HL-60/S4 treated with phorbol 12-myristate 13-acetate at 8.2 ng/mL for 4 days and 3 days (cell line): Measurements from ENCODE around the gene CPB2.

Experiments
- in situ Hi-C: fragments of 300-500 bp; cut with MboI; formaldehyde crosslinking; loops from 2 replicates; pipeline ENCODE4 v1.15.0; 2022; ENCODE audit warnings: low sequenced_read_pairs

Gene CPB2

DNA sequence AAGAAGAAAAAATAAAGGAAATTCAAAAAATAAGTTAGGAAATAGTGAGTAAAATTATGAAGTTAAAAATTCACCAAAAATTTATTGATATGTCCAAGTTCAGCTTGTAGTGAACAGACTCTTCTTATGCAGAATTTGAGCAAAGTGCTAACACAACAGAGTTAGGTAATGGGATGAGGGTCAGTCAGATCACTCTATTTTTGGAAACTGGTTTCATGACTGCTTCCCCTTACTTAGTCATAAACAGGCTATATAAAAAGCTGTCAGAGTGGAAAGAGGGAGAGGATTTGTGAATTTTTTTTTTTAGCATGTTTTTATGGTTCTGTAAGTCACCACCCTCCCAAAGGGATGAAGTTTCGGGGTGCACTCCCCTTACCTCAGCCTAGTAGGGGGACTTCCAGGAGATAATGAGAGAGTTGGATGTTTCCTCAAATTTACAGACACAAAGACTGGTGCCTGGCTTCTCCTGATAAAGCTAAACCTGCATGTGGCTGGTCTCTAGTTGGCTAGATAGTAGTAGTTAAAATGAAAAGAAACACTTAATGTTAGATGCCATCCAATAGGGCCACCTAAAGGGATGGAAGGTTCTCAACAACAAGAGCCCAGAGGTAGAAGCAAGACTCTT lies 4.5 kb downstream of the CPB2 start:
- in situ Hi-C loops, result no loop called here

DNA sequence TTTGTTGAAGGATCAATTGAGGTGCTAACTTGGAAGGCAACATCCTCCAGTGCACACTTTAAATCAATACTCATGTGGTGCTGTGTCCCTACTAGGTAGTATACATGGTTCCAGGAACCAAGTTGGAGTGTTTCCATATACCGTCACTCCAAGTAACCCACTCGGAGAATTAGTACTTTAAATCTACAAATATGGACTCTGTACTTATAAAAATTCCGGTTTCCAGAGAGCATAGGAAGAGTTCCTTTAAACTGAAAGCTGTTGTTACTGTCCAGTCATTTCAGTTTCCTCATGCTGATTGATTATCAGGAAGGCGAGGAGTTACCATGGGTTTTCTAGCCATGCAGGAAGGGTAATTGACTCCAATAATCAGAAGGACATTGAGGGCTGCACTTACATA lies 7.2 kb downstream of the CPB2 start:
- in situ Hi-C loops, result no loop called here

DNA sequence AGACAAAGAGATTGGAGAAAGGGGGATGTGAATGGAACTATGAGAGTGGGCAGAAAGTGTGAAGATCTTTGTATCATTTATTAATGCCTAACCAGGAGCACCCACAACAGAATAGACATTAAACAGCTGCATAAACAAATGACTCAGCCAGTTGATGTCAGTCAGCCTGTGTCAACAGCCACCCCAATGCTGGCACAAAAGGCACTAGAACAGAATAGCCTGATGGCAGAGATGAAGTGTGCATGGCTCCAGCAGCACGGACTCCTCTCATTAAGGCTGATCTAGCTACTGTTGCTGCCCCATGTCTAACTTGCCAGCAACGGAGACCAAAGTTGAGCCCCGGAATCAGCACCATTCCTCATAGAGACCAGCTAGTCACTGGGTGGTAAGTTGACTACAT lies 7.8 kb downstream of the CPB2 start:
- in situ Hi-C loops, result no loop called here

DNA sequence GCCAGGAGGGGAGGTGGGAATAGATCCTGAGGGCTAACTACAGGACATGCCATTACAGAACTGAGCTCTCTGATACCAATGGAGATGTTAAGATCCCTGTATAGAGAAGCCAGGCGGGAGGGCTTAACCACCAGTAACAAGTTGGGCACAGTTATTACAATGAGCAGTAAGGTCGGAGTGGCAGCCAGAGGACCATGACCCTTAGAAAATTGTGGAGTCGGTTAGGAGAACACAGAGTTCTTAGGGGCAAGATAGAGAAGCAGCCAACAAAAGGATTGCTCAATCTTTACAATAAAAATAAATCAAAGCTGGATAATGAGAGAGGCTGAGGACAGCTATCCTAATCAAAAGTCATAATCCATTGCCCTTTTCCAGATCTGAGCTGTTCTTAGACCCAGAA lies 10.4 kb downstream of the CPB2 start:
- in situ Hi-C loops, result no loop called here

DNA sequence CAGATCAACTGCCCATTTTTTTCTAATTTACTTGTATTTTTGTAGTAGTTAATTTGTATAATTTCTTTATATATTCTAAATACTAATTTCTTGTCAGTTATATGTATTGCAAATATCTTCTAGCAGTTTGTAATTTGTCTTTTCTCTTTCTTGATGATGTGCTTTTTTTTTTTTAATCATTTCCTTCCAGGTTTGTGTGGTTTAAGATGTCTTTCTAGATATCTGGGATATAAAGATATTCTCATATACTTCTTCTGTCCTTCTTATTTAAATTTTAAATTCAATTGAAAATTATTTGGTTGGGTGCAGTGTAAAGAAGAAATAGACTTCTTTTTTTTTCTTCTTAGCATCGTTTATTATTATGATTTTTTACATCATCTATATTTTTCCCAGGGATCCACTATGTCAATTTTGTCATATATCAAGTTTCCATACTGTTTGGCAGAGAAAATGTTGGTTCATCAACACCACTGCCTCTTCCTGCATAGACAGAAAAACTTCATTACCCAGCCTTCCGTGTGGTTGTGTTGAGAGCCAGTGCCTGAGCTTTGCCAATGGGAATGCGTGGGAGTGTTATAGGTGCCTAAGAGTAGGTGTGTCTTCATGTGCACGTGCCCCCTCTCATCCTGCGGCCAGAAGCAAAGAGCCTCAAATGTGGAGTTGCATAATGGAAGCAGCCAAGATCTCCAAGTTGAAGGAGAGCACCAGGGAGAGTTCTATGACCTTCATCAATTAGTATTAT lies 15.8 kb downstream of the CPB2 start:
- in situ Hi-C loops, result no loop called here

DNA sequence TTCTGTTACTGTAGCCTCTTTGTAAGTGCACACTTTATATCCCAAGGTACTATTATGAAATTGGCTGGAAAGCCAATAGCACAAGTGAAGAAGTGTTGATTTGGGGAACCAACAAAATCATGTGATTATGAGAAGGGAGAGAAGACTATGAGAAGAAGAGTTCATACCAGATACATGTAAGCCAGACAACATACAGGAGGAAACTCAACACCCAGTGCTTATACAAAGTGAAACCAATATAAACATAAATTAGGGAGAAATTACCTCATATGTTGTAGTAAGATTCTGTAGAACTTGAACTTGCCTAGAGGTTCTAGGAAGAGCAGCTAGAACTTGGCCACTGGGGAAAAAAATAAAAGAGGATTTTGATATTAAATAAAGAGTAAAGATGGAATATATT lies 17.4 kb downstream of the CPB2 start:
- in situ Hi-C loops, result no loop called here

DNA sequence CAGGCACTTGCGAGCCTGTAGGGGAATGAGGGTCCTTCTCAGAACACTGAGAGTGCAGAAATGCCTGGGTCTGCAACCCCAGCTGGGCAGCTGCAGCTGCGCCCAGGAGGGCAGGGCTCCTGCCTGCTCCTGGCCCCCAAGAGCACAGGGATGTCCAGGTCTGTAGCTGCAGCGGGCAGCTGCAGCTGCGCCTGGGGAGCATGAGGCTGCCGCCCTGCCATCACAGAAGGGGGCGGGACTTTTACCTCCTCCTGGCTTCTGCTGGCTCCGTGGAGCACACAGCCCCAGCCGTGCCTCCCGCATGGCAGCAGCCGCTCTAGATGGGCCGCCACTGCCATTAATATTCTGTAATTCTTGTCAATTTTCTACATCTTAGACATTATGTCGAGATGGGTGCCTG lies 17.8 kb downstream of the CPB2 start:
- in situ Hi-C loops, result no loop called here

DNA sequence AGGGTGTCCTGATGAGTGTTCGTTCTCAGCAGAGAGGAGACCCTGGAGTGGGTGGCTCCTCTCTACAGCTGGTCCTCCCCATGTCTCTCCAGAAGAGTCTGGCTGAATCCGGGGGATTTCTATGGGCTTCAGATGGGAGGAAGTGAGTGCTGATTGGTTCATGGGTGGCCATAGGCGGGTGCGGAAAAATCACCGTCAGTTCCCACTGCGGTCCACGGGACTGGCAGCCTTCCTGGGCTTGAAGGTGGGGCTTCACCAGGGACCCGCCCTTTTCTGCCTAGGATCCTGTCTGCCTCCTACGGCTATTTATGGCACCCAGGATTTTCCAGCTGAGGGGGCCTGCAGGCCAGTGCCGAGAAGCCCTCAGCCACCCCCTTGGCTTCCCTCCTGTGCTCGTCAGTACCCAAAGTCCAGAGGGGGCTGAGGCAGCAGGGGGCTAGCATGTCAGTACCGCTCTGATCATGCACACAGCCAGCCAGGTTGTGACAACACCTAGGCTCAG lies 18.4 kb downstream of the CPB2 start:
- in situ Hi-C loops, result no loop called here

DNA sequence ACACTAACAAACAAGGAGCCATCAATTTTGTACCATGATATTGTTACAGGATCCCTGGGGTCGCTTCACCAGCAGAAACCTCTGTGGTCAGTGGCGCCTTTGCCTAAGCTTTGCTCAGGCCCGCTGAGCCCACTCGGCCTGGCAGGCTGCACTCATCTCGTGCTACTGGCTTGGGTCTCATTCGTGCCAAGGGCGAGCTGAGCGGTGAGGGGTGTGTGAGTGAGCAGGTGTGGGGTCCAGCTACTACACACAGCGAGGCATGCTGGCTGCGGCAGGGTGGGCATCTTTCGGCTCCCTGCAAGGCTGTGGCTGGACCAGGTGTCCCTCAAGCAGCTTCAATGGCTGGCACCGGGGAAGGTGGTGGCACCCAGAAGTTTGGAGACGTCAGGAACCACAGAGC lies 19.1 kb downstream of the CPB2 start:
- in situ Hi-C loops, result no loop called here

DNA sequence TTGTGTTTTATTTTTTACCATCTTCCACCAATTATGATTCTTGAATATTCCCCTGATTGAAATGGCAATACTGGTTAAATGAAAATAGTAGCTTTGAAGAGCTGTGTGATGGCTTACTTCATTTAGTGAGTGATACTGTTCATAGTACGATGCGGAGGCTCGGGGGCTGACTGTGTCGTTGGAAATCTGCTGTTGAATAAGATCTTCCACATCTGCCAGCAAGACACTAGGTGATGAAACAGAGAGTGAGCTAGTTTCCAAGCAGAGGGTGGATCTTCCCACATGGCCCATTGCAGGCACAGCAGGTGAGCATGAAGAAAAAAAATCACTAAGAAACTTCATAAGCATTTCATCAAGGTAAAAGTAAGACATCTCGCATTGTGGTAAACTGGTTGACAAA lies 22.5 kb downstream of the CPB2 start:
- in situ Hi-C loops, result no loop called here

DNA sequence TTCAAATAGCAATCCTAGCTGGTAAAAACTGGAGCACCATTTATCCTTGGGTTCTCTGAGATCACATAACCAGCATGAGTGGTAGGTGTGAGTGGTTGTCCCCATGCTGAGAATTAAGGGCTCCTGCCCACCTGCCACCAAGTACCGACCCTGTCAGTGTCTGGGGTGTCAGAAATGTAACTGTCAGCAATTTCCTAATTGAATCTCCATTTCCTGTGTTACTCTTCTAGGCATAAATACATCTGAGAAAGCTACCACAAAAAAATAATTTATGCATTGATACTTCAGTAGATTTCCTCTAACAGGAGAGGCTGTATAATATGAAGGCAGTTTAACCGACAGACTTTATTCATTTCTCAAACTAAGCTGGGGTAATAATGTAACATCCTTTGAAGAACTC lies 25.1 kb downstream of the CPB2 start:
- in situ Hi-C loops, result no loop called here

DNA sequence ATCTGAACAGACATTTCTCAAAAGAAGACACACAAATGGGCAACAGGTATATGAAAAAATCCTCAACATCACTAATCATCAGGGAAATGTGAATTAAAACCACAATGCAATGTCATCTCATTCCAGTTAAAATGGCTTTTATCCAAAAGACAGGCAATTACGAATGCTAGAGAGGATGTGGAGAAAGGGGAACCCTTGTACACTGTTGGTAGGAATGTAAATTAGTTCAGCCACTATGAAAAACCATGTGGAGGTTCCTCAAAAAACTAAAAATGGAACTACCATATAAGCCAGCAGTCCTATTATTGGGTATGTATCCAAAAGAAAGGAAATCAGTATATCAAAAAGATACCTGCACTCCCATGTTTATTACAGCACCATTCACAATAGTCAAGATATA lies 27.6 kb downstream of the CPB2 start:
- in situ Hi-C loops, result no loop called here

DNA sequence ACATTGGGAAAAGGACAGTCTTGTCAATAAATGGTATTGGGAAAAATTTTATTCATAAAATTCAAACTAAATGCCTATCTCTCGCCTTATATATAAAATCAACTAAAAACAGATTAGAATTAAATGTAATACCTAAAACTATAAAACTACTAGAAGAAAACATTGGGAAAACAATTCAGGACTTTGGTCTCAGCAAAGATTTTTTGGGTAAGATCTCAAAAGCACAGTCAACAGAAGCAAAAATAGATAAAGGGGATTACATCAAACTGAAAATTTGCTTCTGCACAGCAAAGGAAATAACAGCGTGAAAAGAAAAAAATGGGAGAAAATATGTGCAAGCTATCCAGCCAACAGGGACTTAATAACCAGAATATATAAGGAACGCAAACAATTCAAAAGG lies 28.0 kb downstream of the CPB2 start:
- in situ Hi-C loops, result no loop called here

DNA sequence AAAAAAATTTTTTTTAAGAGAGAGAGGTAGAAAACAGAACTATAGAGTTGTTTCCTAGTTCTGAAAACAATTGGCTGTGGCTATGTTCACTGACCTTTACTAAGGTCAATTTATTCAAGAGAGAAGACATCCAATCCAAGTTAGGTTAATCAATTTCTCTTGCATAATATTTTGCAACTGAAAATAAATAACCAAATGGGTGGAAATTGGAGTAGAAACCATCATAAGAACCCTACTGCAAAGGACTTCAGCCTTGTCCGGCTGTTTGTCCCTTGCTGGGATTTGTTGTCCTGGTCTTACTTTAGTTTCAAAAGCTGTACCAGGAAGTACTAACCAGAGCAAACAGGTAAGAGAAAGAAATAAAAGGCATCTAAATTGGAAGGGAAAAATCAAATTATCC lies 29.0 kb downstream of the CPB2 start:
- in situ Hi-C loops, result no loop called here

DNA sequence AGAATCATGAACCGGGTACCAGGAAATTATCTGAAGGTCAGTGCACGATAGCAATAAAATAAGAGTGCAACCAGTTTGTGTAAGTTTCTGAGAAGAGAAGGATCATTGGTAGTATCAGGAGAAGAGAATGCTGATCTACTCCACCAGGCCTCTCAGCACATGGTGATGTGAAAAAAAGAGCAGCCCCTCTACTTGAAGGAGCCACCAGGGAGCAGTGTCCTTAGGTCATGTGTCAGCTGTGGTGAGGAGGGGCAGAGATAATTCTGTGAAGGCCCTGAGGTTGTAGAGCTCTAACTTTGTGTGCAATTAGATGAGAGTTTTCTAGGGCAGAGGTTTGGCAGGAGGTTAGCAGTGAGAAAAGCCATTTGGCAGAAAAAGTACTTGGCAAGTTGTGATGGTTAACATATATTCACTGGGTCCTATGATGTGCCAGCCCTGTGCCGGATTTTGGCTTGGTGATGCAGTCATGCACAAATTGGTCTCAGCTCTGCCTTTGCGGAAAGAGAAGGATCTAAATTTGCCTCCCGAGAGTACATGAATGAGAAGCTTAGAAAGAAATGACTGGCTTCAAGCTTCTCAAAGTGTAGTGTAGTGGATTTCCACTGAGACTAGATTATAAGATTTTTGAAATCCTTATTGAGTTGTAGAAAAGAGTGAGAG lies 33.1 kb downstream of the CPB2 start:
- in situ Hi-C loops, result no loop called here

DNA sequence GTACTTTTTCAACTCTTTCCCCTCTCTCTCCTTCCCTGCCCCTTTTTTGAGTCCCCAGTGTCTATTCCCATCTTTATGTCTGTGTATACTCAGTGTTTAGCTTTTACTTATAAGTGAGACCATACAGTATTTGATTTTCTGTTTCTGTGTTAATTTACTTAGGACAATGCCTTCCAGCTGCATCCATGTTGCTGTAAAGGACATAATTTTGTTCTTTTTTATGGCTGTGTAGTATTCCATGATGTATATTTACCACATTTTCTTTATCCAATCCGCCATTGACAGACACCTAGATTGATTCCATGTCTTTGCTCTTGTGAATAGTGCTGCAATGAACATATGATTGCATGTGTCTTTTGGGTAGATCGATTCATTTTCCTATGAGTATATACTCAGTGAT lies 41.5 kb downstream of the CPB2 start:
- in situ Hi-C loops, result no loop called here

DNA sequence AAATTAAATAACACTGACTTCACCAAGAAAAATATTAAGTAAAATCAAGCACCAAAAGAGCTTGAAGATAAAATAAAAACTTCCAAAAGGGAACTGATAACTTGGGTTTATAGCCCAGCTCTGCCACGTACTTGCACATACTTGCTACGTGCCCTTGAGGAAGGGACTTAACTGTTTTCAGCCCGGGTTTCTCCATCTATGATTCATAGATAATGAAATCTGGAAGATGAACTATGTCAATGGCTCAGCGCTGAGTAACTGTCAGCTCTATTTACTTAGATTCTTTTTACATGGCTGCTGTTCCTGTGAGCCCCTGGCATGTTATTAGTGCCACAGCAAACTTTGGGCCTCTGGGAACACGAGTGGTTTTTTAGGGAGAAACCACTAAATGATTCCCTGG lies 42.6 kb downstream of the CPB2 start:
- in situ Hi-C loops, result no loop called here

DNA sequence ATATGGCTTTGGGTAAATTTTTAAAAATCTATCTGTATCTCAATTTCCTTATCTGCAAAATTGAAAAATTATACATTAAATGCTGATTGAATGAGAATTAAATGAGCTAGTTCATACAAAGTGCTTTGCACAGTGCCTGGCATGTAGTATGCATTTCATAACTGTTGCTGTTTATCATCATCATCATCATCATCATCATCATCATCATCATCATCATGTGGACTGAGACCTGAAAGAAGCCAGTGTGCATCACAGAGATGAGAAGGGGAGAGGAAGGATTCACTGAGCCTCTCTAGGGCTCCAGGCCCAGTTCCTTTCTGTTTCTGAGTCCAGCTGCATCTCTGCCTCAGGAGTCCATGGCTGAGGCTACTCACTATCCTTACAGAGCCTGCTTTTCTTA lies 45.4 kb downstream of the CPB2 start:
- in situ Hi-C loops, result no loop called here

DNA sequence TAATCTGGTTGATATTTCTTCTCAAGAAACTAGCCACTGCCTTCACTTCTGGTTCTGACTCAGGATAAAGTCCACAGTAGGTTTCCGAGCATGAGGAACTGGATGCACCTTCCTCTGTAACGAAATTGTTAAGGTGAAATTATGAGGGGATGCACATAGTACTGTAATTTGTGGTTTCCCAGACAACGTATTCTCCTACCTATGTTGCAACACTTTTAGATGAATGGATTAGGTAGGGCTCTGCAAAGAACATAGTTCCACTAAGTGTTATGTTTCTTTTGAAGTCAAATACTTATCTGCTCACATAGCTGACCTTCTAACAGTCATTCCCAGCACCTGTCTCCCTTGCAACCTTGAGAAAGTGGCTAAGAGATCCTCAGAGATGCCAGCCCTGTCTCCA lies 46.6 kb downstream of the CPB2 start:
- in situ Hi-C loops, result no loop called here

DNA sequence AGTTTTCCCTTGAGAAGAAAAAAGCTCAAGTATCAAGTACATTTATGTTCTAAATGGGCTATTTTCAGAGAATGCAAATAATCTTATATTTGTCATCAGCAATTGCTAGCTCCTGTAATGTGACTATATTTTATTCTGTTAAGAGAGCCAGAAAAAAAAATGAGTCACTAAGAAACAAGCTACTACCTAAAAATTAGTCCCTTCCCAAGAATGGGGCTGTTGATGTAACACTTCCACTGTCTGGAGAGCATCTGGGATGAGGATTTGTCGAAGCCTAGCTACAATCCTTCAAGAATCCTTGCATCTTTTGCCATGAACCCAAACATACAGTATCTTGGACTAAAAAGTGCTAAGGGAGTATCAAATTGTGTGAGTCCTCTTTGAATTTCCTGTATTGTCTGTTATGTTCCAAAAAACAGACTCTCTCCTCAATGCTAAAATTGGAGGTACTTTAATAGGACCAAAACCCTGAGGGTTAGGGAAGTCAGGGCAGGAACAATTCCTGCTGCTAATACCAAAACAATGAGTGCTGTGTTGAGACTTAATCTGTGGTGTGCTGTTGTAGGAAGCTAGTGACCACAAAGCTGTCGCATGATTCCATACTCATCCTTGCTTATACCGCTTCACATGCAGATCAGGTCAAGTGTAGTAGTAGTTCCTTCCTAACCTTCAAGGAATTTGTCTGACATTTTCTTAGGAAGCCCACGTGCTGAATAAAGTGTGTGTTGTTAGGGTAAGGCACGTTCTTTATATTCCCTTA lies 47.4 kb downstream of the CPB2 start:
- in situ Hi-C loops, result no loop called here

DNA sequence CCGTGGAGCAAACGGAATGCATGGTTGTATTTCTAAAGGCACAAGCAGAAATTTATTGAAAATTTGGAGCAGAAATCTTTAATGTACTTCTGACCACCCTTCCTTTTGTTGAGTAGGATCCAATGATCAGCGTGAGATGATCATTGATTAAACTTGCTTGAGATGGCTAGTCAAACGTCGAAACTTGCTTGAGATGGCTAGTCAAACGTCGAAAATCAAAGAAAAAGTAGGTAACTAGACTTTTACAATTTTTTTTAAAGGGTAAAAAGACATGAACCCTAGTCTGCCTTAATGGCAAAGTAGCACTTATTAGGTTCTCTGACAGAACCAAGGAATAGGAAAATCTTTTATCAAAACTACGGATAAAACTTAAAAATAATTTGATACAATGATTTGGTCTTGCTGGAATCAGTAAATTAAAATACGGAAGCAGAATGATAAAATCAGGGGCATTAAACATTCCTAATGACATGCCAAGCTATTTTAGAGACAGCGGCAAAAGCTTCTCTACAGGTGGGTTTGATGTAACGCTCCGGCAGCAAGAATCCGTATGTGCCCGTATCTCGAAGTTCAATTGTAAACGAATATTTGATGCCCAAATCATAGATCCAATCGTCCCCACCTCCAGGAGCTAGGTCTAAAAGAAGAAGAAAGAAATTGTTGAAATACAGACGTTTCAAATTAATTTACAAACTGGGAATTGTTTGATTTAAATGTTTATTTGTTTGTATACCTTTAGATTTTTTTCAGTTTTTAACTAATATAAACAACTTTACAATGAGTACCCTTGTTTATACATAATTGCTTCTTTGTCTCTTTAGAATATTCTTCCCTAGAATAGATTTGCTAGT lies 51.4 kb downstream of the CPB2 start:
- in situ Hi-C loops, result no loop called here
